AG04450 (cell line): ENCODE measurements around the gene ZNF689. TPM values are rescaled to one million over a fixed set of nuclear protein-coding genes. Genes with fewer than 3 reads are reported as not detected.
A peak's percentile ranks its signal among the peaks of the same experiment; 100 is the strongest.

Source experiments
- CTCF ChIA-PET: fragments of 300-600, 350-600 bp; formaldehyde crosslinking; extraction: SDS; loops from one replicate; lab custom pipeline; 2022; ENCODE audit warnings: antibody characterized with exemption, inconsistent platforms; lab: Charles Lee
- POLR2A ChIA-PET: fragments of 350-600 bp; formaldehyde crosslinking; extraction: SDS; loops from one replicate; lab custom pipeline; 2021; ENCODE audit warnings: antibody characterized with exemption, inconsistent platforms; lab: Yijun Ruan, JAX
- DNase-seq: peaks from one replicate; pipeline ENCODE4 v3.0.0-alpha.2; 2011; ENCODE audit warnings: low read depth, low spot score
- H3K27ac ChIP-seq: one replicate; pipeline ENCODE4 v1.5.1; 2012; ENCODE audit warnings: low read depth, low read length, control low read depth
- H3K27me3 ChIP-seq: one replicate; pipeline ENCODE4 v1.6.0; 2012; ENCODE audit warnings: low read length; ENCODE audit not compliant: control insufficient read depth, insufficient read depth
- H3K4me3 ChIP-seq: 2 replicates; pipeline ENCODE4 v1.5.1; 2011; ENCODE audit warnings: mild to moderate bottlenecking, low read depth, low read length, control low read depth
- H3K9me3 ChIP-seq: 2 replicates; pipeline ENCODE4 v1.5.1; 2012; ENCODE audit warnings: low read length; ENCODE audit not compliant: control insufficient read depth, insufficient read depth
- polyA plus RNA-seq: library from polyadenylated mRNA; depleted of rRNA; stranded (reverse); fragments of >200 nt; gene quantifications from 2 replicates; pipeline ENCODE4 v1.2.3, GENCODE V29; 2011
- TF ChIP-seq, protein P1 (sequence below): IDR thresholded peaks from 2 replicates; pipeline ENCODE4 v1.5.1; 2011; ENCODE audit warnings: low read depth, low read length, control low read depth, inconsistent platforms

ZNF689 gene
- polyA plus RNA-seq, 1 experiment: 4.2 TPM

DNA sequence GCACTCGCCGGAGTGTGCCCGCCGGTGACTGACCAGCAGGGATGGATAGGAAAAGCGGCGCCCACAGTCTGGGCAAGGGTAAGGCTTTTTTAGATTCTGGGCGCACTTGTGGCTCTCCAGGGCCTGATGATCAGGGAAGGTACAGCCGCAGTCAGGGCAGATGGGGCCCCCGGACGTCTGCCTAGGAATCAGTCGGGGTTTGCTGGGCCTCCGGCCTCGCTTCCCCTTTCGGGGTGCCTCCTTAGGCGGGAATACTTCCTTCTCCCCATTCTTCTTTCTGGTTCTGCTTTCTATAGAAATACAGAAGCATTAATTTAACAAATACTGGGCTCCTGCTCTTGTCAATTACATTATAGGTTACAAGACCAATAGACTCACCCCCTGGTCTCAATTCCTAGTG lies 5.0 kb downstream of the ZNF689 start:
- no peak for DNase-seq
- Histone ChIP-seq H3K27ac (no peak overlapping the region), H3K4me3 (no peak overlapping the region), H3K27me3 (no peaks in the 10 kb centered on the region), H3K9me3 (no peaks in the 10 kb centered on the region; the same call in 1 of the 2 replicates)
- ChIA-PET CTCF (no interaction called here), POLR2A (interaction anchor here (0.7 kb wide), 1 partner anchor 27 kb away, joined by 4 read pairs; no protein-coding TSS in a partner anchor)
- TF ChIP-seq, protein P1, sequence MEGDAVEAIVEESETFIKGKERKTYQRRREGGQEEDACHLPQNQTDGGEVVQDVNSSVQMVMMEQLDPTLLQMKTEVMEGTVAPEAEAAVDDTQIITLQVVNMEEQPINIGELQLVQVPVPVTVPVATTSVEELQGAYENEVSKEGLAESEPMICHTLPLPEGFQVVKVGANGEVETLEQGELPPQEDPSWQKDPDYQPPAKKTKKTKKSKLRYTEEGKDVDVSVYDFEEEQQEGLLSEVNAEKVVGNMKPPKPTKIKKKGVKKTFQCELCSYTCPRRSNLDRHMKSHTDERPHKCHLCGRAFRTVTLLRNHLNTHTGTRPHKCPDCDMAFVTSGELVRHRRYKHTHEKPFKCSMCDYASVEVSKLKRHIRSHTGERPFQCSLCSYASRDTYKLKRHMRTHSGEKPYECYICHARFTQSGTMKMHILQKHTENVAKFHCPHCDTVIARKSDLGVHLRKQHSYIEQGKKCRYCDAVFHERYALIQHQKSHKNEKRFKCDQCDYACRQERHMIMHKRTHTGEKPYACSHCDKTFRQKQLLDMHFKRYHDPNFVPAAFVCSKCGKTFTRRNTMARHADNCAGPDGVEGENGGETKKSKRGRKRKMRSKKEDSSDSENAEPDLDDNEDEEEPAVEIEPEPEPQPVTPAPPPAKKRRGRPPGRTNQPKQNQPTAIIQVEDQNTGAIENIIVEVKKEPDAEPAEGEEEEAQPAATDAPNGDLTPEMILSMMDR: no peak

DNA sequence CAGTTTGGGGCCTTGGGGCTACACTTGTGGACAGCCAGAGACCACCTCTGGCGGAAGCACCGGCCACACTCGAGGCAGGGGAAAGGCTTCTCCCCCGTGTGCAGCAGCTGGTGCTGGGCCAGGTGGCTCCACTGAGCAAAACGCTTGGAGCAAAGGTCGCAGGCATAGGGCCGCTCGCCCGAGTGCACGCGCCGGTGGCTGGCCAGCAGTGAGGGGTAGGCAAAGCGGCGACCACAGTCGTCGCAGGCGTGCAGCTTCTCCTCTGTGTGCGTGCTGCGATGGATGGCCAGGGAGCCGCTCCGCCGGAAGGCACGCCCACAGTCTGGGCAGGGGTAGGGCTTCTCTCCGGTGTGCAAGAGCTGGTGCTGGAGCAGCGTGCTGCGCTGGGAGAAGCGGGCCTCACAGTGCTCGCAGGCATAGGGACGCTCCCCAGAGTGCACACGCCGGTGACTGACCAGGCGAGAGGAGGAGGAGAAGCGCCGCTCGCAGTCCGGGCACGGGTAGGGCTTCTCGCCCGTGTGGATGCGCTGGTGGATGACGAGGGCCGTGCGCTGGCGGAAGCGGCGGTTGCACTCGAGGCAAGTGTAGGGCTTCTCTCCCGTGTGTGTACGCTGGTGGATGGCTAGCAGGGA lies 5.8 kb downstream of the ZNF689 start:
- Histone ChIP-seq H3K27ac (no peak overlapping the region), H3K4me3 (no peak overlapping the region), H3K27me3 (no peaks in the 10 kb centered on the region), H3K9me3 (no peaks in the 10 kb centered on the region)
- POLR2A ChIA-PET: no interaction called here
- DNase-seq: no peak
- CTCF ChIA-PET: no interaction called here
- TF ChIP-seq, protein P1: no peak

DNA sequence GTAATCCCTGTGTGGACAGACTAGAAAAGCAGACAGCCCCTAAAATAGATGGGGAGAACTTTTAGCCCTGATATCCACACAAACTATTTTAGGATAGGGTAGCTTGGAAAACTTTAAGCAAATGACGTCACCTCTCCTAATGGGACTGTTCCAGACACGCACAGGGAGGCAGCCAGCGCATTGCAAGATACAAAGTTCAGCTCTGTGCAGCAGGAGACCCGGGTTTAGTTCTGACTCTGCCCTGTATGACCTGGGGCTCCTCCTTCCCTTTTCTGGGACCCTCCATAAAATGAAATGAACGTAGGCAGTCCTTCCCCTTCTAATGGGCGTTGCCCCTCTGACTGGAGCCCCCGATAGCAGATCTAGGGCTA lies 6.3 kb downstream of the ZNF689 start:
- Histone ChIP-seq H3K4me3 (no peak overlapping the region), H3K27ac (no peak overlapping the region), H3K9me3 (no peaks in the 10 kb centered on the region), H3K27me3 (no peaks in the 10 kb centered on the region)
- DNase-seq: no peak
- ChIA-PET CTCF (interaction anchor here (1.9 to 8.0 kb wide), 2 partner anchors 25 to 154 kb away, joined by 13 to 45 read pairs; no protein-coding TSS in a partner anchor), POLR2A (no interaction called here)
- TF ChIP-seq, protein P1: no peak

DNA sequence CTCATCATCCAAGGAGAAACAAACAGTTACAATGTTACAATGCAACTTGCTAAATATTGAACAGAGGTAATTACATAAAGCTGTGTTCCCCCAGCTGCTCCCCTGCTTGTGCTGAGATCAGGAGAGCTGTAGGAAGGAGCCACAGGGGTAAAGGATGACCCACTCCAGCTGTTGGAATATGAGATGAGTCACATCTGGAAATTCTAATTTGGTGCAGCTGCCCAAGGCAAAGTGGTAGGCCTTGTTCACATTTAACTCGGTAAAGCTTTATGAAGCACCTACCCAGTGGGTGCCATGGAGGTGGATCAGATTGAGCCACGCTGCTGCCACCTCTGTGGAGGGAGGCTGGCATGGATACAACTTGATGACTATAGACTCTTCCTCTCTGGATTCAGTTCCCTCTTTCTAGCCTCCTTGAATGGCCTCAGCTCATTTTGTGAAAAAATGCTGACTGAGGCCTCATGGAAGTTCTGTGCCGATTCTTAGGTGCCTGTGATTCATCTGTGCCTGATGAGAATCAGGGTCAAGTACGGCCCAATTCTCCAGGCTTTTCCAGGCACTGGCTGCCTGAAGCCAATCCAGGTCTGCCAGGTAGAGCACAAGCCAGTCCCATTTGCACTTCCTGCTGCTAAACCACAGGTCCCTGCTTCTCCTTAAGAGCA lies 7.4 kb downstream of the ZNF689 start:
- H3K4me3 ChIP-seq: no peak overlapping the region
- H3K27me3 ChIP-seq: no peaks in the 10 kb centered on the region
- no peak for DNase-seq
- peak overlapping the region; percentile 43 for H3K27ac ChIP-seq
- ChIA-PET CTCF (interaction anchor here (0.7 to 8.0 kb wide), 5 partner anchors 11 to 193 kb away, joined by 3 to 45 read pairs (median 6); partner anchors contain the start of gene DCTPP1), POLR2A (interaction anchor here (0.6 to 1.3 kb wide), 4 partner anchors 12 to 56 kb away, joined by 3 to 4 read pairs (median 4); partner anchors contain the start of genes FBRS and ZNF688)
- TF ChIP-seq, protein P1: no peak
- no peaks in the 10 kb centered on the region for H3K9me3 ChIP-seq

DNA sequence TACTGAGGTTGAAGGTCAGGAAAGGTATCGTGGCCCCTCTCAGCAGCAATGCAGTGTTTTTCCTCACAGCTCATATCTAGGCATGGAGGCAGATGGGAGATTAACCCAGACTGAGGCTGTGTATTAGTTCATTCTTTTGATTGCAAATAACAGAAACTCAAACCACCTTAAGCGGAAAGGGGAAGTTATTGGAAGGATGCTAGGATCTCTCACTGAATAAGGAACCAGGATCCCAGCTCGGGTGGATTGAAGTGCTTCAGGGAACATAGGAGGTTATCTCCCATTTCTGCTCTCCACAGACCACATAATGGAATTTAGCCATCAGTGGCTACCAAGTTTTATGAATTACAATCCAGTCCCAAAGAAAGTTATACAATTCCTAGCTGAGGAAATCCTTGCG lies 8.2 kb downstream of the ZNF689 start:
- no peaks in the 10 kb centered on the region for H3K27me3 ChIP-seq
- no peaks in the 10 kb centered on the region for H3K9me3 ChIP-seq
- H3K27ac ChIP-seq: no peak overlapping the region
- DNase-seq: no peak
- H3K4me3 ChIP-seq: no peak overlapping the region
- TF ChIP-seq, protein P1: no peak
- POLR2A ChIA-PET: interaction anchor here (1.3 kb wide), 1 partner anchor 57 kb away, joined by 4 read pairs; the partner anchor contains the start of gene FBRS
- CTCF ChIA-PET: interaction anchor here (0.9 to 8.0 kb wide), 4 partner anchors 12 to 172 kb away, joined by 3 to 45 read pairs (median 6); partner anchors contain the start of gene DCTPP1
